Liver (tissue), 3 donors: ENCODE results near the gene AFAP1.

Experiments used
- ATF3 ChIP-seq: IDR thresholded peaks from 2 replicates; pipeline ENCODE4 v1.6.1; 2016; ENCODE audit warnings: antibody characterized with exemption
- CTCF ChIP-seq: fragments of 150-350 bp; IDR thresholded peaks from 2 replicates; pipeline ENCODE4 v1.5.1; 2017; ENCODE audit warnings: improper control_type of control experiment, low read depth, low read length; ENCODE audit not compliant: missing input control
- EGR1 ChIP-seq, 2 donors: IDR thresholded peaks; 2 replicates each; pipeline ENCODE4 v1.6.1; 2016 to 2018; ENCODE audit warnings: antibody characterized with exemption in 2 of 2, low read depth in 2 of 2
- JUND ChIP-seq, 2 donors: IDR thresholded peaks; 2 replicates each; pipeline ENCODE4 v1.6.1; 2016; ENCODE audit warnings: antibody characterized with exemption in 2 of 2
- NR2F2 ChIP-seq: IDR thresholded peaks from 2 replicates; pipeline ENCODE4 v1.6.1; 2016; ENCODE audit warnings: antibody characterized with exemption
- RAD21 ChIP-seq, 2 donors: IDR thresholded peaks; 2 replicates each; pipeline ENCODE4 v1.6.1; 2016; ENCODE audit warnings: antibody characterized with exemption in 2 of 2, mild to moderate bottlenecking in 2 of 2
- TAF1 ChIP-seq: conservative IDR thresholded peaks from 2 replicates; pipeline ENCODE4 v1.6.1; 2016; ENCODE audit warnings: antibody characterized with exemption, mild to moderate bottlenecking
- YY1 ChIP-seq: IDR thresholded peaks from 2 replicates; pipeline ENCODE4 v1.6.1; 2016; ENCODE audit warnings: antibody characterized with exemption, mild to moderate bottlenecking
- ZBTB33 ChIP-seq: IDR thresholded peaks from 2 replicates; pipeline ENCODE4 v1.6.1; 2016; ENCODE audit warnings: antibody characterized with exemption
- donor health status: healthy.
- donor health status: healthy.

GRCh38 chr4:7907142-7907541 is 32.5 kb downstream of the AFAP1 start:
- TF ChIP-seq RAD21 (IDR thresholded peaks at IDR 0.05) (no peak), CTCF (no peak), EGR1 (IDR thresholded peaks at IDR 0.05; ENCODE audit: low read depth in 2 of 2) (no peak), NR2F2 (no peak), TAF1 (no peak), ZBTB33 (no peak), ATF3 (no peak), JUND (IDR thresholded peaks at IDR 0.05) (no peak), YY1 (no peak)
